OCI-LY1 (cell line): Measurements from ENCODE around the gene KAT2B.

Experiments
- H2AFZ ChIP-seq: fragments of 200-600 bp; sonication (generic), shearing (Covaris generic); 2 replicates; pipeline ENCODE4 v1.6.0; 2014; ENCODE audit warnings: antibody characterized with exemption, mild to moderate bottlenecking, low read length
- H3F3A ChIP-seq: fragments of 200-600 bp; sonication (generic), shearing (Covaris generic); 2 replicates; pipeline ENCODE4 v1.6.0; 2014; ENCODE audit warnings: mild to moderate bottlenecking, antibody characterized with exemption, low read length, moderate library complexity; ENCODE audit not compliant: insufficient read depth
- H3K27ac ChIP-seq: fragments of 200-600 bp; sonication (generic); 2 replicates; pipeline ENCODE4 v1.5.1; 2014; ENCODE audit warnings: low read length, mixed run types, mild to moderate bottlenecking, low read depth; ENCODE audit not compliant: poor library complexity, severe bottlenecking
- H3K27me3 ChIP-seq: fragments of 200-600 bp; sonication (generic); 2 replicates; pipeline ENCODE4 v1.6.0; 2014; ENCODE audit warnings: antibody characterized with exemption, mild to moderate bottlenecking, low read length, moderate library complexity; ENCODE audit not compliant: insufficient read depth
- H3K36me3 ChIP-seq: fragments of 200-600 bp; sonication (generic); 2 replicates; pipeline ENCODE4 v1.6.1; 2014; ENCODE audit warnings: mild to moderate bottlenecking, antibody characterized with exemption, low read length, moderate library complexity, mixed read lengths; ENCODE audit not compliant: insufficient read depth
- H3K4me1 ChIP-seq: fragments of 200-600 bp; sonication (generic); 2 replicates; pipeline ENCODE4 v1.5.1; 2014; ENCODE audit warnings: mild to moderate bottlenecking, low read length, moderate library complexity; ENCODE audit not compliant: insufficient read depth, severe bottlenecking
- H3K4me2 ChIP-seq: fragments of 200-600 bp; sonication (generic), shearing (Covaris generic); 2 replicates; pipeline ENCODE4 v1.6.1; 2014; ENCODE audit warnings: low read length
- H3K4me3 ChIP-seq: fragments of 200-600 bp; sonication (generic); 2 replicates; pipeline ENCODE4 v1.5.1; 2014; ENCODE audit warnings: low read length, low read depth, mild to moderate bottlenecking, mixed read lengths; ENCODE audit not compliant: poor library complexity, severe bottlenecking
- H3K79me2 ChIP-seq: fragments of 200-600 bp; shearing (Covaris generic); 2 replicates; pipeline ENCODE4 v1.6.1; 2016; ENCODE audit warnings: mixed run types, low read length, mixed read lengths; ENCODE audit not compliant: insufficient read depth
- H3K9ac ChIP-seq: fragments of 200-600 bp; sonication (generic), shearing (Covaris generic); 2 replicates; pipeline ENCODE4 v1.6.1; 2014; ENCODE audit warnings: mild to moderate bottlenecking, low read length, mixed read lengths
- H3K9me2 ChIP-seq: fragments of 200-600 bp; sonication (generic), shearing (Covaris generic); 2 replicates; pipeline ENCODE4 v1.6.1; 2014; ENCODE audit warnings: low read depth, mild to moderate bottlenecking, low read length, mixed read lengths
- H3K9me3 ChIP-seq: fragments of 200-600 bp; shearing (Covaris generic); 2 replicates; pipeline ENCODE4 v1.6.1; 2014; ENCODE audit warnings: low read length, mixed read lengths
- H4K20me1 ChIP-seq: fragments of 200-600 bp; sonication (generic), shearing (Covaris generic); 2 replicates; pipeline ENCODE4 v1.6.0; 2016; ENCODE audit warnings: mild to moderate bottlenecking, low read length; ENCODE audit not compliant: insufficient read depth
- CTCF ChIP-seq: fragments of 200-600 bp; sonication (generic), shearing (Covaris generic); IDR thresholded peaks from 2 replicates; pipeline ENCODE4 v1.5.1; 2017; ENCODE audit warnings: mild to moderate bottlenecking, antibody characterized with exemption, low read length, moderate library complexity, mixed read lengths
- EZH2 ChIP-seq: fragments of 200-600 bp; sonication (generic), shearing (Covaris generic); IDR thresholded peaks from 2 replicates; pipeline ENCODE4 v1.8.0; 2017; ENCODE audit warnings: borderline replicate concordance, mixed run types, mild to moderate bottlenecking, antibody characterized with exemption, low read length, moderate library complexity, mixed read lengths

Gene KAT2B

GRCh38 chr3:20064796-20065564, 24.7 kb downstream of the KAT2B start:
- H2AFZ ChIP-seq, result no peak overlapping the region
- no peak overlapping the region for H3K4me2 ChIP-seq
- H3K79me2 ChIP-seq, result peaks cover 34% of the 10 kb centered on the region
- no peak overlapping the region for H3K4me3 ChIP-seq
- H3K9me2 ChIP-seq, result no peaks in the 10 kb centered on the region
- no peaks in the 10 kb centered on the region for H3K9me3 ChIP-seq
- H3K4me1 ChIP-seq, result peaks cover 5% of the 10 kb centered on the region
- no peak for TF ChIP-seq CTCF
- TF ChIP-seq EZH2, result no peak
- H3K36me3 ChIP-seq, result no peaks in the 10 kb centered on the region
- H3F3A ChIP-seq, result no peaks in the 10 kb centered on the region
- H3K27me3 ChIP-seq, result no peaks in the 10 kb centered on the region
- no peak overlapping the region for H3K9ac ChIP-seq
- no peaks in the 10 kb centered on the region for H4K20me1 ChIP-seq
- H3K27ac ChIP-seq, result no peak overlapping the region

- no peaks in the 10 kb centered on the region for H3K9me2 ChIP-seq
- peaks cover 2% of the 10 kb centered on the region for H3K4me1 ChIP-seq
- no peak overlapping the region for H3K4me2 ChIP-seq
Observed at GRCh38 chr3:20066079-20066478, 25.8 kb downstream of the KAT2B start.

GRCh38 chr3:20066850-20067617, 26.8 kb downstream of the KAT2B start:
- H3F3A ChIP-seq, result no peaks in the 10 kb centered on the region
- no peaks in the 10 kb centered on the region for H3K27me3 ChIP-seq
- H3K9me2 ChIP-seq, result no peaks in the 10 kb centered on the region
- H3K79me2 ChIP-seq, result peaks cover 28% of the 10 kb centered on the region
- no peaks in the 10 kb centered on the region for H3K9me3 ChIP-seq
- H3K36me3 ChIP-seq, result no peaks in the 10 kb centered on the region
- H3K4me1 ChIP-seq, result no peaks in the 10 kb centered on the region
- no peak overlapping the region for H2AFZ ChIP-seq
- no peak overlapping the region for H3K27ac ChIP-seq
- H3K9ac ChIP-seq, result no peak overlapping the region
- TF ChIP-seq CTCF (no peak), EZH2 (no peak)
- H3K4me2 ChIP-seq, result no peak overlapping the region
- H3K4me3 ChIP-seq, result no peak overlapping the region
- no peaks in the 10 kb centered on the region for H4K20me1 ChIP-seq

More at GRCh38 chr3:20066079-20066478, 25.8 kb downstream of the KAT2B start:
- H3K27me3 ChIP-seq, result no peaks in the 10 kb centered on the region
- TF ChIP-seq CTCF (no peak), EZH2 (no peak)
- no peaks in the 10 kb centered on the region for H3K9me3 ChIP-seq
- no peak overlapping the region for H2AFZ ChIP-seq
- H3K9ac ChIP-seq, result no peak overlapping the region
- H3K4me3 ChIP-seq, result no peak overlapping the region
- no peaks in the 10 kb centered on the region for H4K20me1 ChIP-seq
- H3K36me3 ChIP-seq, result no peaks in the 10 kb centered on the region
- no peak overlapping the region for H3K27ac ChIP-seq
- no peaks in the 10 kb centered on the region for H3F3A ChIP-seq
- peaks cover 32% of the 10 kb centered on the region for H3K79me2 ChIP-seq
